Tibial artery (tissue), 4 donors: ENCODE results near the gene TMEM63C.

Source experiments
- DNase-seq, 2 donors: peaks; one replicate each; pipeline ENCODE4 v3.0.0-alpha.2; 2019
- H3K27ac ChIP-seq, 2 donors: fragments of 200-600 bp; sonication (generic) in 1 of 2; 1 replicate in 1 of 2; 2 replicates in 1 of 2; pipeline ENCODE4 v1.5.1; 2018 to 2019; ENCODE audit warnings: mild to moderate bottlenecking in 1 of 2
- H3K27me3 ChIP-seq, 2 donors: fragments of 200-600 bp; sonication (generic) in 1 of 2; one replicate each; pipeline versions ENCODE4 v1.5.1 to v1.6.0; 2016 to 2019
- H3K36me3 ChIP-seq, 3 donors: fragments of 200-600 bp; sonication (generic) in 2 of 3; one replicate each; pipeline ENCODE4 v1.5.1; 2016 to 2019; ENCODE audit warnings: mild to moderate bottlenecking in 2 of 3
- H3K4me1 ChIP-seq, 4 donors: fragments of 200-600 bp; sonication (generic) in 2 of 4; 1 replicate in 3 of 4; 2 replicates in 1 of 4; pipeline ENCODE4 v1.5.1; 2016 to 2019
- H3K4me3 ChIP-seq, 2 donors: fragments of 200-600 bp; sonication (generic) in 1 of 2; 1 replicate in 1 of 2; 2 replicates in 1 of 2; pipeline ENCODE4 v1.5.1; 2018 to 2019; ENCODE audit warnings: mild to moderate bottlenecking in 2 of 2
- H3K9me3 ChIP-seq, 3 donors: fragments of 200-600 bp; sonication (generic) in 1 of 3; one replicate each; pipeline ENCODE4 v1.5.1; 2016 to 2019
- CTCF ChIP-seq, 2 experiments: fragments of 200-600 bp in 1 of 2; fragments of 450-650 bp in 1 of 2; IDR thresholded peaks; one replicate each; pipeline ENCODE4 v1.5.1; 2017 to 2019; ENCODE audit warnings: antibody characterized with exemption in 2 of 2, mild to moderate bottlenecking in 1 of 2, moderate library complexity in 1 of 2
- intact Hi-C: fragments of 100-400 bp; cut with DNase I; formaldehyde crosslinking; loops from one replicate; pipeline ENCODE4 v1.15.0; 2023; ENCODE audit warnings: low total_unique reads

The TMEM63C gene

GRCh38 chr14:77225254-77225653 is 43.7 kb downstream of the TMEM63C start:
- no peaks in the 10 kb centered on the region for H3K4me1 ChIP-seq
- H3K36me3 ChIP-seq = no peaks in the 10 kb centered on the region
- no peak overlapping the region for H3K27ac ChIP-seq
- no peak for DNase-seq
- no peaks in the 10 kb centered on the region for H3K9me3 ChIP-seq
- TF ChIP-seq CTCF (IDR thresholded peaks at IDR 0.05) = no peak
- H3K4me3 ChIP-seq = no peak overlapping the region
- intact Hi-C loops = no loop called here
- H3K27me3 ChIP-seq = peaks cover 0 to 3% of the 10 kb centered on the region in 2 donors

GRCh38 chr14:77225892-77226557 is 44.4 kb downstream of the TMEM63C start:
- H3K36me3 ChIP-seq = no peaks in the 10 kb centered on the region
- intact Hi-C loops = no loop called here
- H3K27ac ChIP-seq = no peak overlapping the region
- TF ChIP-seq CTCF (IDR thresholded peaks at IDR 0.05) = no peak
- DNase-seq = no peak
- peaks cover 0 to 3% of the 10 kb centered on the region in 2 donors for H3K27me3 ChIP-seq
- no peaks in the 10 kb centered on the region for H3K9me3 ChIP-seq
- no peaks in the 10 kb centered on the region for H3K4me1 ChIP-seq
- no peak overlapping the region for H3K4me3 ChIP-seq

- Histone ChIP-seq H3K27me3 (no peaks in the 10 kb centered on the region), H3K9me3 (no peaks in the 10 kb centered on the region), H3K4me3 (no peak overlapping the region), H3K36me3 (no peaks in the 10 kb centered on the region), H3K4me1 (no peaks in the 10 kb centered on the region), H3K27ac (no peak overlapping the region)
- intact Hi-C loops = no loop called here
- TF ChIP-seq CTCF (IDR thresholded peaks at IDR 0.05) = no peak
- no peak for DNase-seq
Measured at GRCh38 chr14:77228056-77228455, 46.5 kb downstream of the TMEM63C start.

GRCh38 chr14:77230914-77231313 is 49.3 kb downstream of the TMEM63C start:
- intact Hi-C loops = no loop called here
- Histone ChIP-seq H3K36me3 (no peaks in the 10 kb centered on the region), H3K4me1 (no peaks in the 10 kb centered on the region), H3K27ac (no peak overlapping the region), H3K4me3 (no peak overlapping the region), H3K27me3 (no peaks in the 10 kb centered on the region), H3K9me3 (no peaks in the 10 kb centered on the region)
- DNase-seq = no peak
- no peak for TF ChIP-seq CTCF (IDR thresholded peaks at IDR 0.05)

GRCh38 chr14:77231721-77232120 is 50.1 kb downstream of the TMEM63C start:
- peaks cover 0 to 4% of the 10 kb centered on the region in 2 donors for H3K27me3 ChIP-seq
- H3K27ac ChIP-seq = no peak overlapping the region
- intact Hi-C loops = no loop called here
- TF ChIP-seq CTCF (IDR thresholded peaks at IDR 0.05) = no peak
- H3K4me3 ChIP-seq = no peak overlapping the region
- DNase-seq = no peak
- no peaks in the 10 kb centered on the region for H3K4me1 ChIP-seq
- no peaks in the 10 kb centered on the region for H3K9me3 ChIP-seq
- no peaks in the 10 kb centered on the region for H3K36me3 ChIP-seq

- Histone ChIP-seq H3K27me3 (peaks cover 0 to 4% of the 10 kb centered on the region in 2 donors), H3K4me1 (no peaks in the 10 kb centered on the region), H3K4me3 (no peak overlapping the region), H3K36me3 (no peaks in the 10 kb centered on the region), H3K27ac (no peak overlapping the region), H3K9me3 (no peaks in the 10 kb centered on the region)
- TF ChIP-seq CTCF (IDR thresholded peaks at IDR 0.05) = no peak
- no peak for DNase-seq
- intact Hi-C loops = no loop called here
Measured at GRCh38 chr14:77236814-77237213, 55.2 kb downstream of the TMEM63C start.
